Peyer's patch (tissue), 4 donors: ENCODE results near the gene THRB. TPM values are rescaled to one million over a fixed set of nuclear protein-coding genes. Genes with fewer than 3 reads are reported as not detected.

Experiments used
- DNase-seq, 3 donors: peaks; one replicate each; pipeline ENCODE4 v3.0.0-alpha.2; 2017 to 2019
- H3K27ac ChIP-seq, 4 donors: fragments of 200-600 bp; sonication (generic); one replicate each; pipeline ENCODE4 v1.5.1; 2016 to 2019
- H3K27me3 ChIP-seq, 2 donors: fragments of 200-600 bp; sonication (generic); one replicate each; pipeline ENCODE4 v1.5.1; 2019
- H3K36me3 ChIP-seq, 3 donors: fragments of 200-600 bp; sonication (generic); one replicate each; pipeline ENCODE4 v1.5.1; 2016 to 2019
- H3K4me1 ChIP-seq, 4 donors: fragments of 200-600 bp; sonication (generic); one replicate each; pipeline ENCODE4 v1.5.1; 2016 to 2019
- H3K4me3 ChIP-seq, 4 donors: fragments of 200-600 bp; sonication (generic); 1 replicate in 3 of 4; 2 replicates in 1 of 4; pipeline ENCODE4 v1.5.1; 2016 to 2019; ENCODE audit warnings: mild to moderate bottlenecking in 1 of 4
- H3K9me3 ChIP-seq, 4 donors: fragments of 200-600 bp; sonication (generic); one replicate each; pipeline ENCODE4 v1.5.1; 2016 to 2019; ENCODE audit warnings: mild to moderate bottlenecking in 1 of 4
- POLR2A ChIP-seq, 2 donors: fragments of 450-650 bp; IDR thresholded peaks; one replicate each; pipeline ENCODE4 v1.5.1; 2017; ENCODE audit warnings: antibody characterized with exemption in 2 of 2, mild to moderate bottlenecking in 2 of 2, moderate library complexity in 2 of 2
- total RNA-seq, 4 donors: library from RNA; depleted of rRNA; stranded (reverse); fragments of >200 nt; gene quantifications; one replicate each; pipeline ENCODE4 v1.1.0, GENCODE V29; 2016
- TF ChIP-seq, protein P1 (sequence below), 6 experiments: fragments of 450-650 bp in 4 of 6; fragments of 200-600 bp in 2 of 6; sonication (generic) in 1 of 6; IDR thresholded peaks; one replicate each; pipeline ENCODE4 v1.5.1; 2017 to 2019; ENCODE audit warnings: antibody characterized with exemption in 6 of 6, mild to moderate bottlenecking in 3 of 6, moderate library complexity in 1 of 6

THRB gene
- total RNA-seq, 4 donors from 2014 or later, result 2.6 to 13.2 (median 8.4) TPM

DNA sequence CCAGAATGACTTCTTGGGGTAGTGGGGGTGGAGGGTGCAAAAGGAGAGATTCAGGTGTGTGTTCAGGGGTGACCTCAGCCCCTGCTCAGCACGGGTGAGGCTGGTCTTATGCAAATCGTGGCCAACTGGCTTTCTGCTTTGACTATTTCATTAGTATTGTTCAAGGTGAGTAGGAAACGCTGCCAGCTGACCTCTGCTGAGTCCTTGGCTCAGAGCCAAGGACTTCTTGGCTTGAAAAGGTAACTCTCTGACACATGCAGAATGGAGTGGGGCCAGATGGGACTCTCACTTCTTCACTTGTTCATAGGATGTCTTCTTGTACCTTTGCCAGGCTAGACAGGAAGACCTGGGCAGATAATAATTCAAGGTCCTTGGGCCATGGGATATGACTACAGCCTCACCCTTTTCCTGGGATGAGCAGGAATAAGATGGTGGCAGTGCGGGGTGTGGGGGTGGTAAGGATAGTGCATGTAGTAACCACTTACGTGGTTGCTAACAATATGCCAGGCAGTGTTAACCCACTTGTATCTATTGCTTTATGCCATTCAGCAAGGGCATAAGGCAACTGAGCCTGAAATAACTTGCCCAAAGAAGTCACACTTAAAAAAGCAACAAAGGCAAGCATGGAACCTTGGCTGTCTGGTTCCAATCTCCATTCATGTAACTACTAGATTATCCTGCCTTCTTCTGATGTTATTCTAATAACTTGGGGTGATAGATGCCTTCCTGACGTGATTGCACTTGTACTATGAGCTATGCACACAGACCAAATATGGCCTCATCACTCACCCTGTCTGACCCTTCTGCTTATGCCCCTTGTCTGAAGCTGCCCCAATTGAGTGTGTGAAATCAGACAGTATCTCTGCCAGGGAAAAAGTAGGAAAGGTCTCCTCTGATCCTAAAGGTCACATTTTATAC, 356.4 kb downstream of the THRB start:
- Histone ChIP-seq H3K36me3 (no peaks in the 10 kb centered on the region), H3K27ac (peak overlapping the region in 2 of 4 donors; percentile 40 to 50), H3K27me3 (no peaks in the 10 kb centered on the region), H3K4me3 (no peak overlapping the region), H3K4me1 (peaks cover 0 to 24% (median 0%) of the 10 kb centered on the region in 4 donors), H3K9me3 (no peaks in the 10 kb centered on the region)
- TF ChIP-seq, protein P1, sequence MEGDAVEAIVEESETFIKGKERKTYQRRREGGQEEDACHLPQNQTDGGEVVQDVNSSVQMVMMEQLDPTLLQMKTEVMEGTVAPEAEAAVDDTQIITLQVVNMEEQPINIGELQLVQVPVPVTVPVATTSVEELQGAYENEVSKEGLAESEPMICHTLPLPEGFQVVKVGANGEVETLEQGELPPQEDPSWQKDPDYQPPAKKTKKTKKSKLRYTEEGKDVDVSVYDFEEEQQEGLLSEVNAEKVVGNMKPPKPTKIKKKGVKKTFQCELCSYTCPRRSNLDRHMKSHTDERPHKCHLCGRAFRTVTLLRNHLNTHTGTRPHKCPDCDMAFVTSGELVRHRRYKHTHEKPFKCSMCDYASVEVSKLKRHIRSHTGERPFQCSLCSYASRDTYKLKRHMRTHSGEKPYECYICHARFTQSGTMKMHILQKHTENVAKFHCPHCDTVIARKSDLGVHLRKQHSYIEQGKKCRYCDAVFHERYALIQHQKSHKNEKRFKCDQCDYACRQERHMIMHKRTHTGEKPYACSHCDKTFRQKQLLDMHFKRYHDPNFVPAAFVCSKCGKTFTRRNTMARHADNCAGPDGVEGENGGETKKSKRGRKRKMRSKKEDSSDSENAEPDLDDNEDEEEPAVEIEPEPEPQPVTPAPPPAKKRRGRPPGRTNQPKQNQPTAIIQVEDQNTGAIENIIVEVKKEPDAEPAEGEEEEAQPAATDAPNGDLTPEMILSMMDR (IDR thresholded peaks at IDR 0.05), result no peak
- no peak for TF ChIP-seq POLR2A (IDR thresholded peaks at IDR 0.05)
- no peak for DNase-seq

DNA sequence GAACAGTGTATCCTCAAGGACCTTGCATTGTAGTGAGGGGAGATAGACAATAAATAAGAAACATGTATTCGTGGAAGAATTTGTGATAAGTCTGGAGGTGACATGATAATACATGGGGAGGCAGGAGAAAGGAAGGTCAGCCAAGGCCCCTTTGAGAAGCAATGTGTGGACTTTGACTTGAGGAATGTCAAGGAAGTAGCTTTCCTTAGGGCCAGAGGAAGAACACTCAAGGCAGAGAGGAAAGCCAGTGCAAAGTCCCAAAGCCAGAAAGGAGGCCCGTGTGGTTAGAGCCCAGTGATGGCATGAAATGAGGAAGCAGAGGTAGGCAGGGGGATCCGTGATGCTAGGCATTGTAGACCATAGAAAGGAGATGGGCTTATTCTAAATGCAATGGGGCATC, 357.3 kb downstream of the THRB start:
- TF ChIP-seq, protein P1 (IDR thresholded peaks at IDR 0.05), result no peak
- TF ChIP-seq POLR2A (IDR thresholded peaks at IDR 0.05), result no peak
- H3K36me3 ChIP-seq, result no peaks in the 10 kb centered on the region
- no peaks in the 10 kb centered on the region for H3K27me3 ChIP-seq
- no peaks in the 10 kb centered on the region for H3K9me3 ChIP-seq
- peaks cover 0 to 24% (median 0%) of the 10 kb centered on the region in 4 donors for H3K4me1 ChIP-seq
- no peak overlapping the region for H3K4me3 ChIP-seq
- peak in 1 of 3 donors; percentile 49 for DNase-seq
- H3K27ac ChIP-seq, result peak overlapping the region in 2 of 4 donors; percentile 40 to 50

DNA sequence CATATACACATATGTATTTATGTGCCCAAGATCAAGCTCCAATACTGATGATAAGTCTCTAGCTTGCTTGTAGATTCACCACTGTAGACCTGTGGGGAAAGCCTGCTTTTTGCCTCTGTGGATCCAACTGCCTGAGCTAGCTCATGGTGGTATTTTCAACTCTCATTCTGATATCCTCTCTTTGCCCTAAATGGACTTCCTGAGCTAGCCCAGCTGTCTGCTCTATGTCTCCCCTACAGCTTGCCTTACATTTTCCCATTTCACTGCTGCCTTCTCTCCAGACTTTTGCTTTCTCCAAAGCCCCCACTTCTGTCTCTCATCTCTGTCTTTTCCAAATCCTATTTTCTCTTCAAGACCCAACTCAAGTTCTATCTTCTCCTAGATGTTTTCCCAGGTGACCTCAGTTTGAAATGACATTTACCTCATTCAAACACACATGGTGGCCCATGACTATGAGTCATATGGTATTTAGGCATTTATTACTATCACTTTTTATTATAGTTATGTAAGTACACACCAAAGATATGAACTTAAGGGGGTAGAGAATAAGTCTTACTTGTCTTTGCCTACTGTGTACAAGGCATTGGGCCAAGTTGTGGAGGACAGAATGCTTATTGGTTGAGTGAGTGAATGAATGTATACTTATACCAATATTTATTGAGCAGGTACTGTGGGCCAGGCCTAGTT, 357.9 kb downstream of the THRB start:
- TF ChIP-seq, protein P1 (IDR thresholded peaks at IDR 0.05), result no peak
- no peak for DNase-seq
- Histone ChIP-seq H3K27me3 (no peaks in the 10 kb centered on the region), H3K36me3 (no peaks in the 10 kb centered on the region), H3K4me1 (peaks cover 0 to 24% (median 0%) of the 10 kb centered on the region in 4 donors), H3K4me3 (no peak overlapping the region), H3K9me3 (no peaks in the 10 kb centered on the region), H3K27ac (peak overlapping the region in 2 of 4 donors; percentile 20 to 40)

DNA sequence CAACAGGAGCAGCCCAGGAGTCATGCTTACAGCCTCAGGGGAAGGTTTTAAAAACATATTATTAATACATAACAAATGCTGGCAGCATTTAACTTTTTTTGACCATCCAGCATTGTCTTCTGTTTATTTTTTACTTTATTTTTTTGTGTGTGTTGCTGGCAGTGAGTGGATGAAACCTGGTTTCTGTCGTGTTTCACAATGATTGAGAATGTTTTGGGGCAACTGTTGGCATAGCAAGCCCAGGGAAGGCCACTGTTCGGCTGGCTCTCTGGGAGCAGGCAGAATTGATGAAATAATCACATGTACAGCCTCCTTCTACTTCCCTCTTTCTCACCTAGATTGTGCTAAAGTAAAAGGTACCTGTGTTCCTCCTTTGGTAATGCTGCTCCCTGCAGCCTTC, 359.4 kb downstream of the THRB start:
- Histone ChIP-seq H3K4me1 (peaks cover 0 to 24% (median 0%) of the 10 kb centered on the region in 4 donors), H3K27me3 (no peaks in the 10 kb centered on the region), H3K9me3 (no peaks in the 10 kb centered on the region), H3K4me3 (no peak overlapping the region), H3K27ac (peak overlapping the region in 1 of 4 donors; percentile 24), H3K36me3 (no peaks in the 10 kb centered on the region)
- no peak for TF ChIP-seq POLR2A (IDR thresholded peaks at IDR 0.05)
- TF ChIP-seq, protein P1 (IDR thresholded peaks at IDR 0.05), result no peak
- DNase-seq, result no peak

DNA sequence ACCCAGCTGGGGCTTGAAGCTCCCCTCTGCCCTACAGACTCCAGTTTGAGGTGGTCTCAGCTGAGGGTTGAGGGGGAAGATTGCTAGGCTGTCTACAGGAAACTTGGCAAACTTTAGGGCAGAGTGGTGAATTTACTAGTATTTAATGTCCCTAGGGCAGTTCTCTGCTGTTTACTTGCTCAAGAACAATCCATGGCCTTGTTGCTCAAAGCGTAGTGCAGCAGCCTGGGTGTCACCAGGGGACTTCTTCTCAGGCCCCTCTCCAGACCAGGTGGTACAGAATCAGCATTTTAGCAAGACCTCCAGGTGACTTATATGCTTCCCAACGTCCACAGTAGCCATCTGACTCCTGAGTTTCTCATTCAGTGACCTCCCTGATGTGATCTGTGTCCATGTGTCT, 360.7 kb downstream of the THRB start:
- H3K36me3 ChIP-seq, result no peaks in the 10 kb centered on the region
- no peak for TF ChIP-seq POLR2A (IDR thresholded peaks at IDR 0.05)
- TF ChIP-seq, protein P1 (IDR thresholded peaks at IDR 0.05), result no peak
- H3K27ac ChIP-seq, result no peak overlapping the region

More for the DNA sequence above, 360.7 kb downstream of the THRB start:
- Histone ChIP-seq H3K9me3 (no peaks in the 10 kb centered on the region), H3K4me1 (peaks cover 0 to 24% (median 0%) of the 10 kb centered on the region in 4 donors), H3K4me3 (no peak overlapping the region), H3K27me3 (no peaks in the 10 kb centered on the region)
- no peak for DNase-seq
